ENCODE results near the gene OR2Y1.

DNA sequence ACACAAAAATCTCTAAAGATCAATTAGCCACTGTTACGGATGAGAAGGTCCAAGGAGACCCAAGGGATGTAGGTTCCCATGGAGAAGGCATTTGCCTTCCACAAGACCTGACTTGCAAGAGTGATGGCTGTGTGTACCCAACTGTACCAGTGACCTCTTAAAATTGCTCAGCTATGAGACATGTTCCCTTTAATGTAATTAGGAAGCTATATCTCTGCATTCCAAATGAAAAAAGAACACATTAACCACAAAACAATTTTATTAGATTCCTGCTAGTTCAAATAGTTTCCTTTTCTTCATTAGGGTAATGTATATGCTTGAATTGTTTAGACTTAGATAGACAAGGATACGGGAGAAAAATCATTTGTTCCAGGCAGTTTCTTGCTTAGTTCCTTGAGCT lies 3.3 kb downstream of the OR2Y1 start:
- TF ChIP-seq EZH2 (IDR thresholded peaks at IDR 0.05; ENCODE audit: low read depth): no peak
- TF ChIP-seq, protein P1, sequence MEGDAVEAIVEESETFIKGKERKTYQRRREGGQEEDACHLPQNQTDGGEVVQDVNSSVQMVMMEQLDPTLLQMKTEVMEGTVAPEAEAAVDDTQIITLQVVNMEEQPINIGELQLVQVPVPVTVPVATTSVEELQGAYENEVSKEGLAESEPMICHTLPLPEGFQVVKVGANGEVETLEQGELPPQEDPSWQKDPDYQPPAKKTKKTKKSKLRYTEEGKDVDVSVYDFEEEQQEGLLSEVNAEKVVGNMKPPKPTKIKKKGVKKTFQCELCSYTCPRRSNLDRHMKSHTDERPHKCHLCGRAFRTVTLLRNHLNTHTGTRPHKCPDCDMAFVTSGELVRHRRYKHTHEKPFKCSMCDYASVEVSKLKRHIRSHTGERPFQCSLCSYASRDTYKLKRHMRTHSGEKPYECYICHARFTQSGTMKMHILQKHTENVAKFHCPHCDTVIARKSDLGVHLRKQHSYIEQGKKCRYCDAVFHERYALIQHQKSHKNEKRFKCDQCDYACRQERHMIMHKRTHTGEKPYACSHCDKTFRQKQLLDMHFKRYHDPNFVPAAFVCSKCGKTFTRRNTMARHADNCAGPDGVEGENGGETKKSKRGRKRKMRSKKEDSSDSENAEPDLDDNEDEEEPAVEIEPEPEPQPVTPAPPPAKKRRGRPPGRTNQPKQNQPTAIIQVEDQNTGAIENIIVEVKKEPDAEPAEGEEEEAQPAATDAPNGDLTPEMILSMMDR (conservative IDR thresholded peaks at IDR 0.05): no peak
